GM10248 (cell line): ENCODE data around the gene CPXM2.

Experiments
- CTCF ChIA-PET: fragments of 300-600 bp; sonication (Branson Sonifier 250); formaldehyde crosslinking; extraction: SDS; loops from one replicate; lab custom pipeline; 2021; ENCODE audit warnings: antibody characterized with exemption; lab: Yijun Ruan, JAX
- POLR2A ChIA-PET: fragments of 350-650 bp; sonication (Branson Sonifier 250); formaldehyde crosslinking; extraction: SDS; loops from one replicate; lab custom pipeline; 2020; ENCODE audit warnings: antibody characterized with exemption; lab: Yijun Ruan, JAX
- DNase-seq: peaks from one replicate; pipeline ENCODE4 v3.0.0; 2012; ENCODE audit errors: extremely low spot score
- TF ChIP-seq, protein P1 (sequence below): IDR thresholded peaks from 2 replicates; pipeline ENCODE4 v1.5.1; 2012; ENCODE audit warnings: mild to moderate bottlenecking, low read depth; ENCODE audit errors: extremely low read depth, missing control alignments, control extremely low read depth

Gene CPXM2

GRCh38 chr10:123761038-123761428 is 130.6 kb downstream of the CPXM2 start:
- ChIA-PET CTCF (no interaction called here), POLR2A (no interaction called here)
- DNase-seq: no peak
- TF ChIP-seq, protein P1, sequence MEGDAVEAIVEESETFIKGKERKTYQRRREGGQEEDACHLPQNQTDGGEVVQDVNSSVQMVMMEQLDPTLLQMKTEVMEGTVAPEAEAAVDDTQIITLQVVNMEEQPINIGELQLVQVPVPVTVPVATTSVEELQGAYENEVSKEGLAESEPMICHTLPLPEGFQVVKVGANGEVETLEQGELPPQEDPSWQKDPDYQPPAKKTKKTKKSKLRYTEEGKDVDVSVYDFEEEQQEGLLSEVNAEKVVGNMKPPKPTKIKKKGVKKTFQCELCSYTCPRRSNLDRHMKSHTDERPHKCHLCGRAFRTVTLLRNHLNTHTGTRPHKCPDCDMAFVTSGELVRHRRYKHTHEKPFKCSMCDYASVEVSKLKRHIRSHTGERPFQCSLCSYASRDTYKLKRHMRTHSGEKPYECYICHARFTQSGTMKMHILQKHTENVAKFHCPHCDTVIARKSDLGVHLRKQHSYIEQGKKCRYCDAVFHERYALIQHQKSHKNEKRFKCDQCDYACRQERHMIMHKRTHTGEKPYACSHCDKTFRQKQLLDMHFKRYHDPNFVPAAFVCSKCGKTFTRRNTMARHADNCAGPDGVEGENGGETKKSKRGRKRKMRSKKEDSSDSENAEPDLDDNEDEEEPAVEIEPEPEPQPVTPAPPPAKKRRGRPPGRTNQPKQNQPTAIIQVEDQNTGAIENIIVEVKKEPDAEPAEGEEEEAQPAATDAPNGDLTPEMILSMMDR: no peak

DNA sequence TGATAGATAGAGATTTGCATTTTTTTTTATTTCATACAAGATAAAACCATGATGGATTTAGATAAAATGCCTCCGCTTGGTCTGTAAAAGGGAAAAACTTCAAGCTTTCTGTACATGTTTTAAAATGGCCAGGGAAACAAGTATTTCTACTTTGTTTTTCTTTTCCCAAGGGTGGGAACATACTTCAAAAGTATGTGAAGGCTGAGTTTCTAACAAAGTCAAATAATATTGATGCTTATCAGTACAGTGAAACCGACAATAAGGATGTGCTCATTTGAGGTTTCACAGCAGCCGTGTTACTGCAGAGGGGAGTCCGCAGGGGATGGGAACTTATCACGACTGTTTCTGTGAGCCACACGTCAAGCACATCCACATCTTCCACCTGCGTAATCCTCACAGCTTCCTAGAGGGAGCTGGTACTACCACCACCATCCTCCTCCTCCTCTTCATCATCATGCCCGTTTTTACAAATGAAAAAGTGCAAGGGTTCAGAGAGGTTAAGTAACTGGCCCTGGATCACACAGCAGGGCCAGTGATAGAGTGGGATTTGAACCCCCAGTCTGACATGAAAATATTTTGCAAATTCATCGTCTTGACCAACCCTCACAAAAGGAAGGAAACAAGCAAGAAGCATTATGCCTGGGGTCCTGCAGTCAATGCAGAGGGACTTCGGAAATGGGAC is 131.1 kb downstream of the CPXM2 start:
- no peak for DNase-seq
- TF ChIP-seq, protein P1: no peak
- POLR2A ChIA-PET: no interaction called here
- CTCF ChIA-PET: no interaction called here

DNA sequence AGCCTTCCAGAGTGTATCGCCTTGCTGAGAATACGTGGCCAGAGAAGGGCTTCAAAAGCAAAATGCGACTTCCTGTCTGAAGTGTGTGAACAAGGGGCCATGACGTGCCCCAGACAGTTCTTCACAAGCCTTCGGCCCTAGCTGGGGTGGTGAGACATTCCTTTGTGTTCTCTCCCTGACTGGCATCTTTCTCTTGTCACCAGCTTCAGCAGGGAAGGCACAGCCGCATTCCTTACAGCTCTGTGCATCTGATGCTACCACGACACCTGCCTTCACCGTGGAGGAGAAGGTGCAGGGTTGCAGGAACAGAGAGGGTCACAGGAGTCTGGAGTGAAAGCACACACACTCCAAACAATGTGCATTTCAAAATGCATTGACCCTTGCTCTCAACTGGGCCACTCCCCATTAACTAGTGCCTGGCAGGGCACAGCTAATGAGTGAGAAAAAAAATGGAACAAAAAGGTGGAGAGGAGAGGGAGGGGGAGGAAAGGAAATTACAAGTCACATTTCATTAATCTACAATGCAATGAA is 132.0 kb downstream of the CPXM2 start:
- DNase-seq: no peak
- TF ChIP-seq, protein P1: no peak
- CTCF ChIA-PET: no interaction called here
- POLR2A ChIA-PET: no interaction called here

GRCh38 chr10:123759041-123759440 is 132.6 kb downstream of the CPXM2 start:
- TF ChIP-seq, protein P1: no peak
- no peak for DNase-seq
- CTCF ChIA-PET: no interaction called here
- POLR2A ChIA-PET: no interaction called here

DNA sequence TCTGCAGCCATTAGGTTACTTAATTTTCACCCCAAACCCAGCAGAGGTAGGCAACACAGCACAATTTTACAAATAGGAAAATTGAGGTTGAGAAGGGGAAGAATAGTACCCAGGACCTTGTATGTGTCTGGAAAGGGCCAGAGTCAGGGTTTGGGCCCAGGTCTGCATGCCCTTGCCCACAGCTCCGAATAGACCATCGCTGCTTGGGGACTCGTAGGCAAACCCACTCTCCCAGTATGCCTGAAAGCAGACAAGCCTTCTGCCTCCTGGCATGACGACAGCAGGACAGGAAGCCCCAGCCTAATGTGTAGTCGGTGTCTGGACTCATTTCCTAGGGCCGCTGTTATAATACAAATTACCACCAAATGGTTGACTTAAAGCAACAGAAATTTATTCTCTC is 133.8 kb downstream of the CPXM2 start:
- TF ChIP-seq, protein P1: no peak
- DNase-seq: no peak
- POLR2A ChIA-PET: no interaction called here
- CTCF ChIA-PET: interaction anchor here (1.1 to 1.7 kb wide), 2 partner anchors 18 to 25 kb away, joined by 5 to 6 read pairs; no protein-coding TSS in a partner anchor

GRCh38 chr10:123755061-123755460 is 136.5 kb downstream of the CPXM2 start:
- DNase-seq: no peak
- TF ChIP-seq, protein P1: no peak
- CTCF ChIA-PET: no interaction called here
- POLR2A ChIA-PET: no interaction called here
